ENCODE results near the gene DAAM1. TPM values are rescaled to one million over a fixed set of nuclear protein-coding genes. Genes with fewer than 3 reads are reported as not detected.

The DAAM1 gene
- total and polyA plus RNA-seq, 2 donors from 2014 or later = 5.3 to 47.8 TPM

- no peak overlapping the region for H3K27ac ChIP-seq (ENCODE audit: low read depth in 2 of 2, low read length in 2 of 2)
Observed at GRCh38 chr14:59305231-59305630, 116.8 kb downstream of the DAAM1 start.

GRCh38 chr14:59305836-59306555 lies 117.5 kb downstream of the DAAM1 start:
- H3K27ac ChIP-seq (ENCODE audit: low read depth in 2 of 2, low read length in 2 of 2) = no peak overlapping the region
- TF ChIP-seq CTCF (IDR thresholded peaks at IDR 0.05; ENCODE audit: borderline replicate concordance, extremely low read depth, insufficient read depth) = no peak
- H3K9ac ChIP-seq (ENCODE audit: low read length in 3 of 3) = peak overlapping the region in 1 of 3 donors; percentile 9
- FAIRE-seq (no peak), DNase-seq (peak in 1 of 5 donors; percentile 40)
- H3K27me3 ChIP-seq (ENCODE audit: control insufficient read depth, insufficient read depth, low read length) = no peaks in the 10 kb centered on the region
- intact Hi-C loops (cut with DNase I) = no loop called here
- H3K4me1 ChIP-seq (ENCODE audit: control insufficient read depth in 2 of 3, insufficient read depth in 2 of 3, low read depth in 1 of 3, low read length in 3 of 3) = peaks cover 3 to 21% (median 5%) of the 10 kb centered on the region in 3 donors
- H3K9me3 ChIP-seq (ENCODE audit: control insufficient read depth in 2 of 3, insufficient read depth in 1 of 3, low read length in 3 of 3) = no peaks in the 10 kb centered on the region
- no peaks in the 10 kb centered on the region for H3K36me3 ChIP-seq (ENCODE audit: control insufficient read depth in 2 of 3, insufficient read depth in 3 of 3, low read length in 3 of 3)
- H3K4me3 ChIP-seq (ENCODE audit: low read length in 3 of 3) = no peak overlapping the region

More at GRCh38 chr14:59305231-59305630, 116.8 kb downstream of the DAAM1 start:
- FAIRE-seq (no peak), DNase-seq (no peak)
- H3K27me3 ChIP-seq (ENCODE audit: control insufficient read depth, insufficient read depth, low read length) = no peaks in the 10 kb centered on the region
- H3K9me3 ChIP-seq (ENCODE audit: control insufficient read depth in 2 of 3, insufficient read depth in 1 of 3, low read length in 3 of 3) = no peaks in the 10 kb centered on the region
- H3K4me1 ChIP-seq (ENCODE audit: control insufficient read depth in 2 of 3, insufficient read depth in 2 of 3, low read depth in 1 of 3, low read length in 3 of 3) = peaks cover 3 to 21% (median 3%) of the 10 kb centered on the region in 3 donors
- peak overlapping the region in 1 of 3 donors; percentile 9 for H3K9ac ChIP-seq (ENCODE audit: low read length in 3 of 3)
- no peak for TF ChIP-seq CTCF (IDR thresholded peaks at IDR 0.05; ENCODE audit: borderline replicate concordance, extremely low read depth, insufficient read depth)
- intact Hi-C loops (cut with DNase I) = no loop called here
- no peaks in the 10 kb centered on the region for H3K36me3 ChIP-seq (ENCODE audit: control insufficient read depth in 2 of 3, insufficient read depth in 3 of 3, low read length in 3 of 3)
- H3K4me3 ChIP-seq (ENCODE audit: low read length in 3 of 3) = no peak overlapping the region

GRCh38 chr14:59306775-59307174 lies 118.3 kb downstream of the DAAM1 start:
- no peaks in the 10 kb centered on the region for H3K9me3 ChIP-seq (ENCODE audit: control insufficient read depth in 2 of 3, insufficient read depth in 1 of 3, low read length in 3 of 3)
- FAIRE-seq = no peak
- no peak overlapping the region for H3K9ac ChIP-seq (ENCODE audit: low read length in 3 of 3)
- intact Hi-C loops (cut with DNase I) = no loop called here
- DNase-seq = no peak
- H3K27me3 ChIP-seq (ENCODE audit: control insufficient read depth, insufficient read depth, low read length) = no peaks in the 10 kb centered on the region
- no peaks in the 10 kb centered on the region for H3K36me3 ChIP-seq (ENCODE audit: control insufficient read depth in 2 of 3, insufficient read depth in 3 of 3, low read length in 3 of 3)
- no peak overlapping the region for H3K27ac ChIP-seq (ENCODE audit: low read depth in 2 of 2, low read length in 2 of 2)
- H3K4me1 ChIP-seq (ENCODE audit: control insufficient read depth in 2 of 3, insufficient read depth in 2 of 3, low read depth in 1 of 3, low read length in 3 of 3) = peaks cover 3 to 21% (median 5%) of the 10 kb centered on the region in 3 donors
- H3K4me3 ChIP-seq (ENCODE audit: low read length in 3 of 3) = no peak overlapping the region
- TF ChIP-seq CTCF (IDR thresholded peaks at IDR 0.05; ENCODE audit: borderline replicate concordance, extremely low read depth, insufficient read depth) = no peak
